ENCODE measurements around the gene GALNT14.

GALNT14 gene

DNA sequence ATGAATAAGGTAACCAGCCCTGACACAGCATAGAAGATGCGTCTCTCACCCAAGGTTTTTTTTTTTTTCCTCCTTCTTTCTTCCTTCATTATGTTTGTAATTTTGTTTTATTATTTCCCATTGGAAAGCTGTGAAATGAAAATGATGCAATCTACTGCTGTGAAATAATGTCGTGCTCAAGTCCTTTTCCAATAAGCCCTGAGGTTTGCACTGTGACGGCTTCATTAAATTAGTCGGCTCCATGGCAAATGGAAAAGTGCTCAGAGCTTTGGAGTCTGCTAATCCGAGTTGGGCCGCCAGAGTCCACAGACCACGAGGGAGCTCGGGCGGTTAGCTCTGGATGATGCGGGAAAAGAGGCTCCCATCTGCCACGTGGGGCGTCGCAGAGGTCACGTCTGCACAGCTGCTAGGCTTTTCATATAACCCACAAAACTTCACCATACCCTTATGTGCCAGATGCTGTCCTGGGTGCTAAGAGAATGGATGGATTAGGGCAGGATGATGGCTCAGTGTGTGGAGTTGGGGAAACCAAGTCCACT, 238.7 kb downstream of the GALNT14 start:
- TF ChIP-seq, protein P1, sequence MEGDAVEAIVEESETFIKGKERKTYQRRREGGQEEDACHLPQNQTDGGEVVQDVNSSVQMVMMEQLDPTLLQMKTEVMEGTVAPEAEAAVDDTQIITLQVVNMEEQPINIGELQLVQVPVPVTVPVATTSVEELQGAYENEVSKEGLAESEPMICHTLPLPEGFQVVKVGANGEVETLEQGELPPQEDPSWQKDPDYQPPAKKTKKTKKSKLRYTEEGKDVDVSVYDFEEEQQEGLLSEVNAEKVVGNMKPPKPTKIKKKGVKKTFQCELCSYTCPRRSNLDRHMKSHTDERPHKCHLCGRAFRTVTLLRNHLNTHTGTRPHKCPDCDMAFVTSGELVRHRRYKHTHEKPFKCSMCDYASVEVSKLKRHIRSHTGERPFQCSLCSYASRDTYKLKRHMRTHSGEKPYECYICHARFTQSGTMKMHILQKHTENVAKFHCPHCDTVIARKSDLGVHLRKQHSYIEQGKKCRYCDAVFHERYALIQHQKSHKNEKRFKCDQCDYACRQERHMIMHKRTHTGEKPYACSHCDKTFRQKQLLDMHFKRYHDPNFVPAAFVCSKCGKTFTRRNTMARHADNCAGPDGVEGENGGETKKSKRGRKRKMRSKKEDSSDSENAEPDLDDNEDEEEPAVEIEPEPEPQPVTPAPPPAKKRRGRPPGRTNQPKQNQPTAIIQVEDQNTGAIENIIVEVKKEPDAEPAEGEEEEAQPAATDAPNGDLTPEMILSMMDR (conservative IDR thresholded peaks at IDR 0.05): no peak

DNA sequence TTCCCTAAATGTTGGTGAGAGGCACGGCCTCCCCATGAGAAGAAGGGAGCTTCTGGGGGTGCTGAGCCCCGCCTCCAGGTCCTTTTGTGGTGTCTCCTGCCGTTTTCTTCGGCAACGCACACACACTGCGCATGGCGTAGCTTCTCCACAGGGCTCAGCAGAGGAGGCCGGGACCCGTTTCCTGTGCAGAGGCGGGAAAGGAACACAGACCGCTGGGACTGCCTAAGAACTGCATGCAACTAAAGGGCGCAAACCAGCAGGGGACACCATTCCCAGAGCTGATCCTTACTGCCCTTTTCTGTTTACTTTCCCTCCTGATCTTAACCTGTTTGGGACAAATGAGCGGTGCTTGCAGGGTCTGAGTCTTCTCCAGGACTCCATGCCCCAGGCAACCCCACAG, 240.7 kb downstream of the GALNT14 start:
- no peak overlapping the region for H3K27ac ChIP-seq
- TF ChIP-seq, protein P1 (conservative IDR thresholded peaks at IDR 0.05): no peak

More for the DNA sequence above, 238.7 kb downstream of the GALNT14 start:
- no peak overlapping the region for H3K27ac ChIP-seq

DNA sequence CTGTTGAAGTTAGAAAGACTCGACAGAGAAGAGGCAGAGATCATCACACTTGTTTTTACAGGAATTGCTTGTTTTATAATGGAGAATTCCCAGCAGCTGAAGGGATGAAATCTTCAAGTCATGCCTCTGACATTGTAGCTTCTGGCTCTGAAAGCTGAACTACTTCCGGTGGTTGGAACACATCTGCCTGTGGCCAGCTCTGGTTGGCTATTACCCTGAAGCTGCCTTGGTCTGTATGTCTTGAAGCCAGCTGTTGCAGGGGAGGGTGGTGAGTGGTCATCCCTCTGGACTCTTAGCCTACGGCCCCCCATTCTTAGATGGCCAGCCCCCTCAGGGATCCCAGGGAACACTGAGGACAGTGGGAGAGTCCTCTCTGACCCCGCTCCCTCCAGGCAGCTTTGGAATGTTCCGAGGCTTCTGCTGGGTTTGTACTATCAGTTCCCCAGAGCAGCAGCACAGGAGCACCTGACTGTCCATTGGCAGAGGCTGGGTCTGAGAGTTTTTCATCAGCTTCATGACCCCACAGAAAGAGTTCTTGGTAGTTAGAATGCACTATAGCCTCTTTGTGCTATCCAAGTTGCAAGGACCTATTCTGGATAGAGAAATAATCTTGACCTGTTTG, 243.6 kb downstream of the GALNT14 start:
- H3K27ac ChIP-seq: no peak overlapping the region
- TF ChIP-seq, protein P1 (conservative IDR thresholded peaks at IDR 0.05): no peak

DNA sequence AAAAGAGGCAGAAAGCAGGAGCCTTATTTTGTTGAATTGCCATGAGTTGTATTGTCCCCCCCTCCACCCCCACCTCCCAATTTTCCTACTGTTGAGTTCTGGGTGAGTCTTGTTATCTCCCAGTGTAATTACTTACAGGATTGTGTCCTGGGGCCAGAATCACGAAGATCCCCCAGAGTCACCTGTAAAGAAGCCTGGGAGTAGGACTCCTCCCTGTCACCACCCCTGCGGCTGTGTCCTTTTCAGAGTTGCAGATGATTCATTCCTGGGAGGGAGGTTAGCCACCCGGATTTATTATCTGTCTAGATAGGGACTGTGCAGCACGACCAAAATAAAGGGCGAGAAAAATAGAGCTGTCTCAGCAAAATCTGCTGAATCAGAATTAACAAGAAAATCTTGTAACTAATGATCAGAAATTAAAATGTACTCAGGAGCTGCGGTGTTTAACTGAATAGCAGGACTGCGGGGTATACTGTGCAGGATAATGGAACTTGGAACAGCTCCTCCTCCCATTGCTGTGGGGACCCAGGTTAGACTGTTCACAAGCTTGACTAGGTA, 249.3 kb downstream of the GALNT14 start:
- TF ChIP-seq, protein P1 (conservative IDR thresholded peaks at IDR 0.05): no peak
- H3K27ac ChIP-seq: no peak overlapping the region

DNA sequence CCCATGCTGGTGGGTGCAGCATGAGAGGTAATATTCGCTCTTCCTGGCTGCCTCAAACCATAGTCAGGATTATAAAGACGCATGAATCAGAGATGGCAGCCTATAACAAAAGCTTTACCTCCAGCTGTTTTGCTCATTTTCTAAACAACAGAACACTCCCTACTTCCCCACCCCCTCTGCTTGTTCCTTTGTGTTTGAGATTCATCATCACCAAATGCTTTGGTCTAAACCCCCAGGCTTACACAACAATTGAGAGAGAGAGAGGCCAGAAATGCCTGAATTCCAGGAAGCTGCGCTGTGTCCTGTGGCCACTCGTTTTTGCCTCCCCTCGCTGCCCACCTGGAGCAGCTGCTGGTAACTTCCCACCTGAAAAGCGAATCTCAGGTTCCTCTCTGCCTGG, 252.2 kb downstream of the GALNT14 start:
- TF ChIP-seq, protein P1 (conservative IDR thresholded peaks at IDR 0.05): no peak

DNA sequence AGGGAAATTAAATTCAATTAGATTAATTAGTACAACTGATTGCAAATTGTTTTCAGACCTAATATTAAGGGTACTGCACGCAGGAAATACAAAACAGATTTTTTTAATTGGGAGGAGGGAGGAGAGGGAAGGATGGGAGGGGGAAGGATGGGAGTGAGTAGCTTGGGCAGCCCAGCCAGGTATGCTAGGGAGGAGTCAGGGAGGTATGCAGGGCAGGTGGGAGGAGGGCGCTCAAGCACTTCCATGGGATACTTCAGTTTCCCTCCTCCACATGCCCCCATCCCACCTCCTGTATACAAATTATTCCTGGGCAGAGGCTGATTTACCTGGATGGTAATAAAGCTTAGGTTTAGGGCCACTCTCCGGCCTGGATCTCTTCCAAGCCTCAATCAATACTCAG, 254.4 kb downstream of the GALNT14 start:
- no peak overlapping the region for H3K27ac ChIP-seq
- TF ChIP-seq, protein P1 (conservative IDR thresholded peaks at IDR 0.05): no peak

More for the DNA sequence above, 252.2 kb downstream of the GALNT14 start:
- H3K27ac ChIP-seq: no peak overlapping the region

DNA sequence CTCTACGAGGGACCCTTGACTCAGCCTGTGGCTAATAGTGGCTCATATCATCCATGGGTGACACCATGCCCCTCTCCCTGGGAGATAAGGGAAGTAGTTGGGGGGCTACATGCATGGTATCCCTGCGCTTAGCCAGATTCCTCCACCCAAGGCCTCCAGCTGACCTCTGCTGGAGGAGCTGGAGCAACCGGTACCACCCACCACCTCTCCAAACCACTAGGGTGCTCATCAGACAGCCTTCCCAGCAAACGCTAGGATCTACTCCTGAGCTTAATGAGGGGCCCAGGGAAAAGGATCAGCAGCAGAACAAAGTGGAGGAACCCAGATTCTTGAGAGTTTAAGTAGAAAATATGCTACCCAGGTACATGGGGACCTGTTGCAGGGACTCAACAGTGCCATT, 255.1 kb downstream of the GALNT14 start:
- H3K27ac ChIP-seq: no peak overlapping the region
- TF ChIP-seq, protein P1 (conservative IDR thresholded peaks at IDR 0.05): peak; percentile 32; the same call in 1 of the 2 replicates

All from VCaP (cell line).